Stimulated activated CD8-positive, alpha-beta memory T cell treated with anti-CD3 and anti-CD28 coated beads, Interleukin-15, amount 100 ng/mL, for 48 hours (primary cell): Measurements from ENCODE around the gene EIF4B.
"Not testable (repeated sequence)": the region's sequence is repeated elsewhere in the genome, so short reads cannot be mapped to it uniquely, and the experiment has no call there.

Experiments used
- DNase-seq, 2 donors: peaks; one replicate each; pipeline ENCODE4 v3.0.0-alpha.2; 2020; ENCODE audit warnings: low read depth in 2 of 2

The EIF4B gene, protein sequence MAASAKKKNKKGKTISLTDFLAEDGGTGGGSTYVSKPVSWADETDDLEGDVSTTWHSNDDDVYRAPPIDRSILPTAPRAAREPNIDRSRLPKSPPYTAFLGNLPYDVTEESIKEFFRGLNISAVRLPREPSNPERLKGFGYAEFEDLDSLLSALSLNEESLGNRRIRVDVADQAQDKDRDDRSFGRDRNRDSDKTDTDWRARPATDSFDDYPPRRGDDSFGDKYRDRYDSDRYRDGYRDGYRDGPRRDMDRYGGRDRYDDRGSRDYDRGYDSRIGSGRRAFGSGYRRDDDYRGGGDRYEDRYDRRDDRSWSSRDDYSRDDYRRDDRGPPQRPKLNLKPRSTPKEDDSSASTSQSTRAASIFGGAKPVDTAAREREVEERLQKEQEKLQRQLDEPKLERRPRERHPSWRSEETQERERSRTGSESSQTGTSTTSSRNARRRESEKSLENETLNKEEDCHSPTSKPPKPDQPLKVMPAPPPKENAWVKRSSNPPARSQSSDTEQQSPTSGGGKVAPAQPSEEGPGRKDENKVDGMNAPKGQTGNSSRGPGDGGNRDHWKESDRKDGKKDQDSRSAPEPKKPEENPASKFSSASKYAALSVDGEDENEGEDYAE

DNA sequence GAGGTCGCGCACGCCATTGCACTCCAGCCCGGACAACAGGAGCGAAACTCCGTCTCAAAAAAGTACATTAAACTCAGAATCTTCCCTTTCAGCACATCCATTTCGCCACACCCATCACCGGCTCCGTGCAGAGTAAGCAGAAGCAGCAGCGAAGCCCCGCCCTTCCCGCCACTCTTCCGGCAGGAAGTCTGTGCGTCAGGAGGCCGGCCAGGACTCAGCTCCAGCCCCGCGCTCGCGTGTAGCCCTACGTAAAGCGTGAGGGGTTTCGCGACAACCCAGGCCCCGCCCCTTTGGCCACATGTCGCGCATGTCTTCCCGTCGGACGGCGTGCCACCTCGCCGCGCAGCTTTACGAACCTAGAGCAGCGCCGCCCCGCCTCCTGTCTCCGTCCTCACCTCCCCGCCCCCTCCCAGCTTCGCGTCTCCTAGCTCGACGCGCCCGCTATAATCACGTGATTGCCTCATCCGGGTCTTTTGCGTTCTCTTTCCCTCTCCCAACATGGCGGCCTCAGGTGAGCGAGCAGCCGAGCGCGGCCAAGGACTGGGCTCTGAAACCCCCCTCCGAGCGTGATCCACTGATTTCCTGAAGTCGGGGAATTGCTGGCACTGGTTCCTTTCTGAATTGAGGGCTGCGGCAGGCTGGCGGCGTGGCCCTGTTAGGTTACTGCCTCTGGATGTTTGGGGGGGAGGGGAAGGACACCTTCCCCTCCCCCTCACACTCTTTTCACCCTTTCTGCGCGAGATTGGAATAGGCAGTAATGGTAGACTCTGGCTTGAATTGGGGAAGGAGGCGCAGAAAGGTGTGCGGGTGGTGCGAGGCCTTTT lies at the start of gene EIF4B:
Gene EIF4B, plus strand, starts transcription at position 471 of the 824 bp plus-strand sequence. Its CDS starts 28 bp downstream, at position 499.
- peak; percentile 100 for DNase-seq

DNA sequence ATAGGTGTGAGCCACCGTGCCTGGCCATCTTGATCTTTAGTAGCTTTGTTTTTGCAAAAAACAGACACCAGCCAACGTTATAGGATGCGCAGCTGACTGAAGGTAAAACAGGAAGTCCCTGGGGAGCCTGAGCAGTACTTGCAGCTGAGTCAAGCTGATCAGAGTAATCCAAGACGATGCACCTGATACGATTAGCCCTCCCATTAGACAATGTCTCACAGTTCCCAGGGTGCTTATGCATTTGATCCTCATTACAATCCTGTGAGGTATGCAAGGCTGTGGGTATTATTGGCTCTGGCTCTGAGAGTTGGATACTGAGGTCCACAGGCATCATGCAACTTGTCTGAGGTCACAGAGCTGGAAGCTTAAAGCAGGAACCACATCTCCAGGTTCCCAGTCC lies 49.3 kb upstream of the EIF4B start:
- DNase-seq, result no peak

DNA sequence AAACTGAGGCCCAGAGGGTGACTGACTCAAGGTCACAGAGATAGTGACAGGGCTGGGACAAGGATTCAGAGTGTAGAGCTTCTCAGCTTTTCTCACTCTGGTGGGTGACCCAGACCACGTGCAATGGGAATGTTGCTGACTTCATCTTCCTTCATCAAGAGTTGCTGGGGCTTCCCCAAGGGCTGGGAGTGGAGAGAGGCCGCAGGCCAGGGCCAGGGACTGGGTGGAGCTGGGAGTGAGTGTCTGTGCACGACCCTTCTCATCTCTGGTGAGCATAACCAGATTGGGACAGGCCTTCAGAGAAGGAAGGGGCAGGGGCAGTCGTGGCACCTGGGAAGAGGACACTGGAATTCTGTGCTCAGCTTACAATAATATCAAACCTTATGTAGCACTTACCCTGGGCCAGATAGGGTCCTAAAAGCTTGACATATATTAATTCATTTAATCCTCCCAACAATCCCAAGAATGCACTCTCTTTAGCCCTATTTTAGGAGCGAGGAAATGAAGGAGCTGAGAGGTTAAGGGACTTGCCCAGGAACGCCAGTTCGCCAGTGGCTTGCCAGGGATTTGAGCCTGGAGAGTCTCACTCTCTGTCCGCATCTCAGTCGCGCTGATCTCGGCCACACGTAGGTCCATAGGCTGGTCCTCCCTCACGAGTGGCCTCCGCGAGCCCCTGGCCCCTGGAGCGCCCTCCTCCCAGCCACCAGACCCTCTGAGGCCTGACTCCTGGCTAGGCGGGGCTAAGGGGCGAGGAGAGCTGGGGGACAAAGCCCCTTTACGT lies 41.5 kb upstream of the EIF4B start:
- no peak for DNase-seq

DNA sequence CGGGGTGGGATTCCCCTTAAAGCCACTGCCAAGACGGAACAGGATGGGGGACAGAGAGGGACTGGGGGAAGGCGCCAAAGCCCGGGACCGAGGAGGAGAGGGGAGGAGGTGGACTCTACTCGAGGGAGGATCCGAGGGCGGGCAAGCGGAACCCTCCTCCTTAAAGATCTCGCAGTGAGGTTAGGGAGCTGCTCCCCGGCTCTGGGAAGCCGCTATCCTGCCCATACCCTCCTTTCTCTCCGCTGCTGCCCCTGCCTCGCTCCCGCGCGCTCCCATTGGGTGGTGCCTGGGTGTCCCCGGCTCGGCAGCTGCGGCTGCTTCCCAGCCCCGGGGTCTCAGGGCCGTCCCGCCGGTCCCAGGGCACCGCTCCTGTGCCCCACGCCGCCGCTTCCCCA lies 40.9 kb upstream of the EIF4B start:
- DNase-seq, result no peak

DNA sequence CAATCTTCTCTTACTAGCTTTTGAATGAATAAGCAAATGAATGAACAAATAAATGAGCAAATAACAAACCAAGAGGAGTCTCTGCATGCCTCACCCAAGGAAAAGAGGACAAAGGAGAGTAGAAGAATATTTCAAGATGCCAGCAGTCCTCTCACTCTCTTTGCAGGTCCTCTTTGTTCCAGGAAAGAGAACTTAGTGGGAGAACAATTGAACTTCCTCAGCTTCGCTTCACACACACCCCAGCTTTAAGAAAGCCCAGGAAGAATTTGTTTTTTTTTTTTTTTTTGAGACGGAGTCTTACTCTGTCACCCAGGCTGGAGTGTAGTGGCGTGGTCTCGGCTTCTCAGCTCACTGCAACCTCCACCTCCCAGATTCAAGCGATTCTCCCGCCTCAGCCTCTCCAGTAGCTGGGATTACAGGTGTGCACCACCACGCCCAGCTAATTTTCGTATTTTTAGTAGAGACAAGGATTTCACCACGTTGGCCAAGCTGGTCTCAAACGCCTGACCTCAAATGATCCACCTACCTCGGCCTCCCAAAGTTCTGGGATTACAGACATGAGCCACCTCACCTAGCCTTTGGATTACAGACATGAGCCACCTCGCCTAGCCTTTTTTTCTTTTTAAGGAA lies 37.0 kb upstream of the EIF4B start:
- no peak for DNase-seq

DNA sequence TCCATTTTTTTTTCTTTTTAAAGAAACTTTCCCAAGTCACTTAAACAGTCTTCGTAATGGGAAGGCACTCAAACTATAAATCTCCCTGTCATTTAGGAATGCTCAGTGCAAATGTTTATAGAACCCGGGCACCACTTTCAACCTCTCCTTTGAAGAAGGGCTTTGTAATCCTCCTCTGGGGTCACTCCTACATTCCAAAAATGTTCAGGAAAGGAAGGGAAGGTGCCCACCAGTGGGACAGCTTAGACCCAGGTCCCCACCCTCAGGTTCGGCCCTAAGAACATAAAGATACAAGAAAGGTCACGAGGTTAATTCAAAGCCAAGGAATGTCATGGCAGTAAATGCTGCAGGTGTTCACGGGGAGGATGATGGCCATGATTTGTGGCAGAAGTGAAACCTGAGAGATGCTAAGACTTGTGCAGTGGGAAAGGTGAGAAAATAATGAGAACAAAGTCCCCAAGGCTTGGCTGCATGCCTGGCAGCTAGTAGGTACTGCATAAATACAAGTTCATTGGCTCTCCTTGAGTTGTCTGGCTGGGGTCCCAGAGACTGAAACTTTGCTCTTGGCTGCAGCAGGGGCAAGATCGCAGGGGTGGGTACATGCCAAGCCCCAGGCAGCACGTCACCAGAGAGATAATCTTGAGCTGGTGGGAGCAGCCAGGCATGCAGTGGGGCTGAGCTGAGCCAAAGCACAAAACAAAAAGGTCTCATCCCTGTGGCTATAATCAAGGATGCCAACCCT lies 36.3 kb upstream of the EIF4B start:
- DNase-seq, result no peak

DNA sequence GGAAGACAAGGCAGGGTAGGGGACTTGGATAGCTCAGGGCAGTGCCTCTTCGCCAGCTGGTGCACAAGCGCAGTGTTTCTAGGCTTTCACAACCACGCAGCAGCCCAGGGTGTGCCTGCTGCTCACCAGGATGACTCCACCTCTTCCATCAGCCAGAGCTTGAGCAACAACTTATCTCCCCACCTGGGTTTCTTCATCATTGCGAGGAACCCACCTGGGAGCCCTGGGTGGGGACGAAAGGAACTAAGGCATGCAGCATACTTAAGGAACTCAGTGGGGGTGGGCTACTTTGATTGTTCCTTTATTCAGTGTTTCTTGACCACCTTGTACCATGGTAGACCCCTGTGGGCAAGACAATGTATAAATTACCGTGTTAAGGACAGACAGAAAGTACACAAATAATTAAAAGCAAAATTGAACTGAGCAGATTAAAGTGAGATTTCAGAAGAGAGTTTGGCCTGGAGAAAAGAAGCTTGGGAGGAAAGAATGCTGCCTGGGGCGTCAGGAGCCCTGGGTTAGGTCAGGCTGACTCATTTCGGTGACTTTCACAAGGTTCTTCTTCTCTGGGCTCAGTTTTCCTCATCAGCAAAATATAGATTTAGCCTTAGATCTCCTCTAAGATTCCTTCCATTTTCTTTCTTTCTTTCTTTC lies 34.5 kb upstream of the EIF4B start:
- DNase-seq, result no peak

DNA sequence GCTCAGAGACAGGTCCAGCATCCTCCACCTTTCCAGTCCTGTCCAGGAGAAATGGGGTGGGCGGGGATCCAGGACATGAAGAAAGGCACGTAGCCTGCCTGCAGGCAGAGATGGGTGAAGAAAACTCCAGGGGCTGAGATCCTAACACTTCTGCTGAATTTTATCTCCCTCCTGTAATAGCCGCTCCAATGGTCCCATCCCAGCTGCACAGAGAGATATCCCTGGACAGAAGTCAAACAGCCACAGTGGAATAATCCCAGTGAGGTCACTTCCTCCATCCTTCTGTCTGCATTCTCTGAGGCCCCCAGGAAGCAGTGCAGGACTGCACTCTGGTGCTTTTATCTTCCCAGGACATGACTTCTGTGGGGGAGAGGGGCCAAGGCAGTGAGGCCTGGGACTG lies 31.1 kb upstream of the EIF4B start:
- DNase-seq, result no peak

DNA sequence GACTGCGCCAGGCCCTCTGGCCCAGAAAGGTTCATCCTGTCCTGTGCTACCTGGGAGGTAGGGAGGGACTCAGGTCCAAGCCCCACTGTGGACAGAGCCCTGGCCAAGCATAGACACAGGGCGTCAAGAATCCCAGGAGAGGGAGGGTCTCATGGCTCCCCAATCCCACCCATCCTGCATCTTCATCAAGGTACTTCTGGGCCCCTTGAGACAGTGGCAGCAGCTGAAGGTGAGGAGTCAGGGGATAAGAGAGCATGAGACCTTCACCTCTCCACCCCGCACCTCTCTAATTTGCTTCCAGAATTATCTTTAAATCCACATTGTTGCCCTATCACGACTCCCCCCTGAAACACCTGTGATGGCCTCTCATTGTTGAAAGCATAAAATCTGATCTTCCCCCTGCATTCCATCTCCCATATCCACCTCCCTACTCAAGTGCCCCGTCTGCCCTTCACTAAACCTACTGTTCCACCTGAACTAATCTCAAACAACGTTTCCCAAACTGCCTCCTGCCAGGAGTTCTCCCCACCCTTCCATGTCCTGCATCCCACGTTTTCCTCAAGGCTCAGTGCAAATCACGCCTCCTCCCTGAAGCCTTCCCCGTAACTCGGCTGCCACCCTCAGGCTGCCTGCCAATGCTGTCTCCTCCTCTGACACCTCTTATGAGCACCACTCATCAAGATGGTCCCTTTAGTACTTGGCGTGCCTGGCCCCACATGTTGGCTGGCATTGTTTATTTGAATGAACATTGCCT lies 30.3 kb upstream of the EIF4B start:
- no peak for DNase-seq

DNA sequence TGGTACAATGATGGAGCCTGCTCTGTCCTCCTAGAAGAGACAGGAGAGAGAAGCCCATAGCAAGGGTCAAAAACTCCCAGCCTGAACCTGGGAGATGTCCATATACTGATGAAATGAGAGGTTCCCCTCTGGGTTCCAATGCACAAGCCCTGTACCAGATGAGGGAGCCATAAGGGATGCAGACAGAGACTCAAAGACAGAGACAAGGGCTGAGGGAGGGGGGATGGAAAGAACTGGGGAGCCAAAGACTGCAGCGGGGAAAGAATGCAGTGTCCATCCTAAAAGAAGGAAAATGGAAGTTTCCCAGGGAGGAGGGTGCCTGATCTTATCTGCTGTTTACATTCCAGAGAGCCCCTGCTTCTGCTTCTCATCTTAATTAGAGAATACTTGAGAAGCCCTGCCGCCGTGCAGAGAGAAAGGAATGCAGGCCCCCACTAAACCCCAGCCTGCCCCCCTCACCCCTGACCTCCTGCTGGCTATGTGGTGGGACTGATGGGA lies 29.6 kb upstream of the EIF4B start:
- DNase-seq, result no peak

DNA sequence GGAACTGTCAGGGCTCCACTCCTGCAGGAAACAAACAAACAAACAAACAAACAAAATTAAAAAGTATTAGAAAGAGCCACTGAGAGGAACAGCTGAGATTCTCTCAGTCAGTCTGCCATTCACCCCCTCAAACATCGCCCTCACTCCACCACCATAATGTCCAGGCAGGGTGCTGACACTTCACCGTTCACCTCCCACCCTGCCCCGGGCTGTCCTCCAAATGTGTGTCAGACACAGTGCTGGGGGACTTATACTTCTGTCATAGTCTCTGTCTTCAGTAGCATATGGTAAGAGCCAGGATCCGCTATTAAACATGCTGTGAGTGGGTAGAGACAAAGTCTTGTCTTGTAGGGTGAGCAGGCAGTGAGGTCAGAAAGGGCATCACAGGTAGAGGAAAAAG lies 29.1 kb upstream of the EIF4B start:
- no peak for DNase-seq

DNA sequence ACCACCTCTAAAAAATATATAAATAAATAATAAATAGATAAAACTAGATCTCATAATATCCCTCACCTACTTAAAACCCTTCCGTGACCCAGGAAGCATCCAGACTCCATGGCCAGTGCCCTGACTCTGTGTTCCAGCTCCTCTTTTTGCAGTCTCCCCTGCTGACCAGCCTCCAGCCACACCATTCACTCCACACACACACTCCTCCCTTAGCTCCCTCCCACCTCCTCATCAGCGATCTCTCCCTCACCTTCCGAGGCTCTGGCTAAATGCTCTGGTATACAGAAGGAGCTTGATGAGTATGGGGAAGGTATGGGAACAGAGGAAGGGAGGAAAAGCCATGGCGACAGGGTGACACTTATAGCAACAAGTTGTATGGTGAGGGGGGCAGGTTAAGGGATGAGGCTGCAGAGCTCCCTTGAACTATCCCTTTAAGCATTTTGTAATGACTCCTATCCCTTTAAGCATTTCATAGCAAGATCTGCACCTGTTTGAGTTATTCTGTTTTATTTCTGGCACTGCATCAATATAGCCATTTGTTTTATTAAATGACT lies 26.1 kb upstream of the EIF4B start:
- DNase-seq, result no peak

DNA sequence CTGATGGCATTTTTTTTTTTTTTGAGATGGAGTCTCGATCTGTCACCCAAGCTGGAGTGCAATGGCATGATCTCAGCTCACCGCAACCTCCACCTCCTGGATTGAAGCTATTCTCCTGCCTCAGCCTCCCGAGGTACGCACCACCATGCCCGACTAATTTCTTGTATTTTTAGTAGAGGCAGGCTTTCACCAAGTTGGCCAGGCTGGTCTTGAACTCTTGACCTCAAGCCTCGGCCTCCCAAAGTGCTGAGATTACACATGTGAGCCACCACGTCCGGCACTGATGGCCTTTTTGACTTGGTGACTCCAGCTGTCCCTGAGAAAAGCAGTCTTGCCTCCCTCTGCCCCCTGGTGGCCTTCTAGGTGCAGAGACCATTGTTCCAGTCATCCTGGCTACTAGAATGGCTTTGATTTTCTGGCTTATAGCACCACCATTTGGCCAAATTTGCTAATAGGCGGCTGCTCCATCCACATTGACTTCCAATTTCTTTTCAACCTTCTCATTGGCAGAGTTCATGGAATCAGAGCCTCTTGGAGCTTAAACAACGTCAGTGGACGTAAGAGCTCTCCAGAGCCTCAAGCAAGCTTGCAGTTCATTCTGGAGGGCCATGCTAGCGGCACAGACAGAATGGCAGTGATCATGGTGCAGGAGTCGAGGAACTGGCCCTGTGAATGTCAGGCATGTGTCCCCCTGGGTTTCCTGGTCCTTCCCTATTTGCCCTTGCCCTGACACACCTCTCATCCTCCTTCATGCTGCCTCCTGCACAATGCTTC lies 25.4 kb upstream of the EIF4B start:
- DNase-seq, result peak; percentile 60 to 65

DNA sequence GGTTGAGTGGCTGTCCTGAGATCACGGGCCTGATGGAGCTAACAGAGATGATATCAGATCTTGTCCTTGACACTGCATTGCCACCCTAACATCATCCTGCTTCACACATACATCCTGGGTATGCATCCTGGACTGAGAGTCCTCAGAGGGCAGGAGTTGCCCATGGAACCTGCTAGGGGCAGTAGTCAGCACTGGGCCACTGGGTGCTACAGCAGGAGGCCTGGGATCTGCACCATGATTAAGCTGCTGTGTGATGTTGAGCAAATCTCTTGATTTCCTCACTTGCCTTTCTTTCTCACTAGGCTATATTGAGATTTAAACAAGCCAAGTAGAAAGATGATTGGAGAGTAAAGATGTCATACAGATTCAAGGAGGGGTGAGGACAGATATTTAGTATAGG lies 22.1 kb upstream of the EIF4B start:
- DNase-seq, result no peak

DNA sequence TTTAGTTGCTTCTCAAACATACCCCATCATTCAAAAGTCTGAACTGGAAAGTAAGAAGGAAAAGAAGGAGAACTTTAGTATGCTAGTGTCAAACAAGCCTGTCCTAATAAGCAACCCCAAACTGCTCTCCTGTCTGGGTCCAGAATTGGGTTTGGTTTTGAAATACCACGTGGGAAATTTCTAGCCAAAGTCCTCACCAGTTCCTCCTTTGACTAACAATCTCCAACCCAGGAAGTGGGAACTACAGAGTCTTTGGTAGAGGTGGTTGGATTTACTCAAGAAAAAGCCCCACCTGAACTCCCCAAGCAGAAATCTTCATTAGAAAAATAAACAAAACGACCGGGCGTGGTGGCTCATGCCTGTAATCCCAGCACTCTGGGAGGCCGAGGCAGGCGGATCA lies 17.4 kb upstream of the EIF4B start:
- no peak for DNase-seq

DNA sequence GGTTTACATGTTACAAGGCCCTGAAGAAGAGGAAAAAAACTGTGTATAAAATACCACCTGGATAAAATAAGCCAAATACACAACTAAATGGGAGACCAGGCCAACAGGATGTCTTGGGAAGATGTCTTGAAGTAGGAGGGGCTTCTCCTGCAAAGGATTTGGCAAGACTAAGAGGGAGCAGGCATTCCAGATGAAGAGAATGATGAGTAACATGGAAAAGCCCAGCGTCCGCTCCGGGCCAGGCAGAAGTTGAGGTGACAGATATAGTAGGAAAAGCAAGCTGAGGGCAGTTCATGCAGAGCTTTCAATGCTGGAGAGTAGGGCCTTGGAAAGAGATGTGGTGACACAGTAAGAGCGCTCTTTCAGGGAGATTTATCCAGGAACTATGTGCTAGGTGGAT lies 16.1 kb upstream of the EIF4B start:
- DNase-seq, result no peak

DNA sequence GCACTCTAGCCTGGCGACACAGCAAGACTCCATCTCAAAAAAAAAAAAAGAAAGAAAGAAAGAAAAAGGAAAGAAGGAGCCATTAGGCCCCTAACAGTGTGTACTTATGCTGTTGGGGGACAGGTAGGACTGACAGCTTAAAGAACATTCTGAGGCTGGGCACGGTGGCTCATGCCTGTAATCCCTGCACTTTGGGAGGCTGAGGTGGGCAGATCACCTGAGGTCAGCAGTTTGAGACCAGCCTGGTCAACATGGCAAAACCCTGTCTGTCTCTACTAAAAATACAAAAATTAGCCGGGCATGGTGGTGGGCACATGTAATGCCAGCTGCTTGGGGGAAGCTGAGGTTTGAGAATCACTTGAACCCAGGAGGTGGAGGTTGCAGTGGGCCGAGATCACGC lies 14.0 kb upstream of the EIF4B start:
- not testable (repeated sequence) for DNase-seq
